Measurements from ENCODE around the gene HOXA3.
A peak's percentile ranks its signal among the peaks of the same experiment; 100 is the strongest.

Gene HOXA3

DNA sequence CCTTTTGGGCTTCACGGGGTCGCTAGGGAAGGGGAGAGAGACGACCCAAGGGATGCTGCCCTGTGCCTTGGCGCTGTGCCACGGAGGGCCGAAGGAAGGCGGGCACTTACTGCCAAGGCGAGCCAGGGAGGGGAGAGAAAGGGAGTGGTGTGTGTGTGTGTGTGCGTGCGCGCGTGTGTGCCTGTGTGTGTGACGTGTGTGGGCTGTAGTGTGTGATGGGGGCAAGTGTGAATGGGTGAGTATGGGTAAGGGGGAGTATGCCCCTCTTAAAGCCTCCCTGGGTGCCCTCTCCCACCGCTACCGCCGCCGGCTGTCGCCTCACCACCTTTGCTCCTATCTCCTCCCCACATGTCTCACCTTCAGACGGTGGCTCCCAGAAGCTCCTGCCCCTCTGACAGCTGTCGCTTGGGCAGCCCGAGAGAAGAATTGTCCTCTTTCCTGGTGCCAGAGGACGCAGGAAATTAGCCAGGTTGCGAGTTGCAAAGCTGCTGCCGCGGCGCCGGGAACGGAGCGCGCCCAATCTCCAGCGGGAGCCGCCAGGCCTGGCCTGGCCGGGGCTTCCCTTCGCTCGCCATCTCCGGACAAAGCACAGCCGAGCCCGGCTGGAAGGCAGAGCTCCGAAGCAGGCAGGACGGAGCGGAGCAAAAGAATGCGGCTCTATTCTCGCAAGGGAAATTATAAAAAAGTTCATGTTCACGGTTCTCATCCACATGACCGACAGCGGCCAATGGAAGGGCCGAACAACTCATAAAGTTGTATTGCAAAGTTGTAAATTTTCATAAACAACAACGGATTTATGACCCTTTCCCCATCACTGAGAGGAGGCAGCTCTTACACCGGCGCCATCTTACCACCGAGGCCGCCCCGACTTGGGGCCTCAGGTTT, at the start of gene HOXA3:
HOXA3 (minus strand) TSS at position 653 of the 885 bp plus-strand sequence. CDS start 41,943 bp downstream, outside the sequence.
- no peak for DNase-seq

GRCh38 chr7:27201580-27202017, 49.2 kb upstream of the HOXA3 start:
- DNase-seq, result no peak

- peak; percentile 29 for DNase-seq
Observed at GRCh38 chr7:27200761-27201579, 48.6 kb upstream of the HOXA3 start.

GRCh38 chr7:27199849-27200760, 47.7 kb upstream of the HOXA3 start, which contains the start of gene HOXA13:
TSS of gene HOXA13 (minus strand) at chr7:27200091. CDS start at chr7:27200077, 14 bp downstream.
- no peak for DNase-seq

DNA sequence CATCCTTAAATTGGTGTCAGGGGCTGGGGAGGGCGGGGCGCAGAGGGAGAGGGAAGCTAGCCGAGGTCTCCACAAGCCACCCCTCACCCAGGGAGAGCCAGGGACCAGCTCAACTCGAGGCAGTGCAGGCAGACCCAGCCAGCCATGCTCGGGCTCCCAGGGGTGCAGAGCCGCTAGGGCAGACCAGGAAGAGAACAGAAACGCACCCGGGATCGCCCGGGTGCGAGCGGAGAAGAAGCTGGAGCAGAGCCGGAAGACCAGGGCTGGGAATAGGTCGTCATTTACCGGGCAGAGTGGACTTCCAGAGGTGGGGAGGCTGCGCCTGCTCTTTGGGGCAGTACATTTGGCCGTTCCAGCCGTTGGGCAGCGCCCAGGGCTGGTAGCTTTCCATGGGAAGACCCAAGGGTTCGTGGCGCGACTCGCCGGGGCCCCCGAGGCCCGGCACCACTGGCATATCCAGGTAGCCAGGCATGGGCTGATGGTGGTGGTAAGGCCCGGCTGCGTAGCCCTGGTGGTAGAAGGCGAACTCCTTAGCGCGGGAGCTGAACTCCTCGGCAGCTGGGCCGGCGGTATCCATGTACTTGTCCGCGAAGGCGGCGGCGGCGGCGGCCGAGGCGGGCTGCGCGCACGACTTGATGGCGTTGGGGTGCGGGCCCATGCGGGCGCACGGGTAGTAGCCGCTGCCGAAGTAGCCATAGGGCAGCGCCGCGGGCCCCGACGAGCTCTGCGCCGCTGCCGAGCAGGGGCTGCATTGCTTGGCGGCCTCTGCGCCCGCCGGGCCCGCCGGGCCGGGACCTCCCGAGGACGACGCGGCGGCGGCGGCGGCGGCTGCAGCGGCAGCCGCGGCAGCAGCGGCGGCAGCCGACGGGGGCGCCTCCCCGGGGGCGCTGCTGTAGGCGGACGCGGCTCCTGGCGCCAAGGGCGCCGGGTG, 46.8 kb upstream of the HOXA3 start:
- no peak for DNase-seq

DNA sequence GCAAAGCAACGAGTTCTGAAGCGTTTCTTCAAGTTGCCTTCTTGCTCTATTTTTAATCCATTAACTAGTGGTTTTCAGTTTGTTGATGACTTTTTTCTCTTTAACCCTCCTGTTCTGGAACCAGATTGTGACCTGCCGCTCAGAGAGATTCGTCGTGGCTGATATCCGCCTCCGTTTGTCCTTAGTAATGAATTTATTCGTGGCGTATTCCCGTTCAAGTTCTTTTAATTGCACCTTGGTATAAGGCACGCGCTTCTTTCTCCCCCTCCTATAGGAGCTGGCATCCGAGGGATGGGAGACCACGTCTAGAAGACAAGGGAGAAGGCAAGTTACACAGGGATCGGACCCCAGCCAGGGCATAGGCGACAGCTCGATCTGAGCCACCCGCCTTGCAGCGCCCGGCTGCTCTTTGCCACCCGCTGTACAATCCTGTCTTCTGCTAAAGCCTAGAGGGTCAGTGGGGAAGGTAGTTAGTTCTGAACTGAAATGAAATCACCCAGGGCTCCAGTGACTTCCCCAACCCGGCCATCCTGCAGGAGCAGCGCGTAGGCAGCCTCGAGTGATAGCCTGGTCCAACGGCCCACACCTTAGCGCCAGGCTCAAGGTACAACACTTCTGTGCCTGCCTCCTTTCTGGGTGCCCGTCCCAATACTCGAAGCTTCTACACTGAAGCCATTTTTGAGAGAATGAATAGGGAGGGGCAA, 45.9 kb upstream of the HOXA3 start:
- DNase-seq, result no peak

DNA sequence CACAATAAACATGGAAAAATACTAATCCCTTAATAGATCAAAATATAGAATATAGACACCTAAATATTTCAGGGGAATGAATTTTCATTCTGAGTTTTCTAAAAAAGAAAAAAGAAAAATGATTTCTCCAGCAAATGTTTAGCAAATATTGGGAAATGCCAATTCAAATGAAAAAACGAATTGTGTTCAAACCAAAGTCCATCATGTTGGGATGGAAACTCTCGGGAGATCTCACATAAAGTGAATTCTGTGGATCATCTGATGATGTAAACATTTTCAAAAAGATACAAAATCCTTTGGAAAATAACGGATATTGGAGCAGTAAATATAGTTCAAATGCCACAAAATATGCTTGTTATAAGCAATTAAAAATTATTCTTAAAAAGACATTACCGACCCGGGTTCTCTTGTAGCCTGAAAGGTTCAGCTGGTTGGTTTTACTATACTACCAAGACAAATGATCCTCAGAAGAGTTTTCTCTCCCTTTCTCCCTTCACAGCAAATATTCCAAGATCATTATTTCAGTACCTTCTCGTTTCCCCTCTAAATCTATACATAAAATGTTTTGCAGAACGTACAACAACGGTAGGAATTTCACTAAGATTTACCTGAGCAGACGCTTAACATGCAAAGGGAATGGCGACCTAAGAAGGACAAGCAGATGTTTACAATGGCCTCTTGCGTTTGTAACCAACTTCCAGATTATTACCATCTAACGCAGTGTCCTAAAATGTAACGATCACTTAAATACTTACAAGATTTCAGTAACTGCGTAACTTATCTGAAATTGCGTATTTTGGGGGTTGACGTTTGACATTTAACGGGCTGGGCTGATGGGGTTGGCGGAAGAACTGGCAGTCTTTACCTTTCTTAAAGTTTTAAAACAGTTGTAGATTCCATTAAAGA, 45.0 kb upstream of the HOXA3 start:
- no peak for DNase-seq

DNA sequence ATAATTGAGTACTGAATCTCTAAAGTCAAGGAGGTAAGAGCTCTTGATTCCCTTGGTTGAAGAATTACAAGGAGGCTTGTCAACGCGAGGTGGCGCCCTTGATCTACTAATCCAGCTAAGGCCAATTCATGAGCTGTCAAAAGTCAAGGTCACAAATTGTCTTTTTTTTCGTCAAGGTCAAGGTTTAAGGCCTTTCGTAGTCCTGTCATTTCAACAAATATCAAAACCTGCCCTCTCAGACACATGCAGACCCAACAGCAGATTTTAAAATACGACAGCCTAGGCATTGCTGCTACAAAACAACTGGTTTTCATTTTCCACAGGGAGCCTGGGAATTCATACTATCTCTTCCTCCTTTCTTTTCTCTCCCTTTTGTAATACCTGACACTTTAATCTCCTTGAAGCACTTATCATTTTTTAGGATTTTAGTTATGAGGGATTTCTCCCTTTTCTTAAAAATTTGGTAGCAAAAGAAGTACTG, 43.9 kb upstream of the HOXA3 start:
- peak; percentile 29 for DNase-seq

DNA sequence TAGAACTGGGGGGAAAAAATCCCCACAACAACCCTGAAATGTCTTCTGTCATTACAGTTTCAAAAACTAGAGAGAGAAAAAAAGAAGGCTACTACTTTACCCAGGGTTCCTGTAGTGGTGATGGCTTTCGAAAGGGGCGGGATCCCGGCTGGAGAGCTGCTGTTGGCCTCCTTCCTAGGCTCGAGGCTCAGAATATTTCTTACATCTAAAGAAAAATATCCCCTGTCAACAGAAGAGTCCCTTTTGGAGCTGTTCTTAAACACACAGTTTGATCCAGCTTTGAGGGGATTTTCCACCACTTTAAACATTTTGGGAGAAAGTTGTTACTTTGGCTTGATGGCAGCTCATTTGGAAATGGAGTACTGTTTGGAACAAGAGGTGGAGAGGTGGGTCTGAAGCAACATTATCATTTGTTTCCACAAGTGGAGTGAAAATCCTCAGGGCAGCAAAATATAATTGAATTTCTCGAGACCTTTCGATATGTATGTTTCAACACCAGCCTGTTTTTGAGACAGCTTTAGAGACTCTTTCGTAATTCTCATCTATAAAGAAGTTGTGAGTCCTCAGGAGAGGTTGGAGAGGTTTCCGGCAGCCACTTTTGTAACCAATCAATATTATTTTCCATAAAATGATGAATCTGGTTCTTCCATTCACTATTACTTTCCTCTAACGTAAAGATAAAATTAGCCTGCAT, 42.5 kb upstream of the HOXA3 start:
- no peak for DNase-seq

- no peak for DNase-seq
Observed at GRCh38 chr7:27194002-27194352, 41.6 kb upstream of the HOXA3 start.

DNA sequence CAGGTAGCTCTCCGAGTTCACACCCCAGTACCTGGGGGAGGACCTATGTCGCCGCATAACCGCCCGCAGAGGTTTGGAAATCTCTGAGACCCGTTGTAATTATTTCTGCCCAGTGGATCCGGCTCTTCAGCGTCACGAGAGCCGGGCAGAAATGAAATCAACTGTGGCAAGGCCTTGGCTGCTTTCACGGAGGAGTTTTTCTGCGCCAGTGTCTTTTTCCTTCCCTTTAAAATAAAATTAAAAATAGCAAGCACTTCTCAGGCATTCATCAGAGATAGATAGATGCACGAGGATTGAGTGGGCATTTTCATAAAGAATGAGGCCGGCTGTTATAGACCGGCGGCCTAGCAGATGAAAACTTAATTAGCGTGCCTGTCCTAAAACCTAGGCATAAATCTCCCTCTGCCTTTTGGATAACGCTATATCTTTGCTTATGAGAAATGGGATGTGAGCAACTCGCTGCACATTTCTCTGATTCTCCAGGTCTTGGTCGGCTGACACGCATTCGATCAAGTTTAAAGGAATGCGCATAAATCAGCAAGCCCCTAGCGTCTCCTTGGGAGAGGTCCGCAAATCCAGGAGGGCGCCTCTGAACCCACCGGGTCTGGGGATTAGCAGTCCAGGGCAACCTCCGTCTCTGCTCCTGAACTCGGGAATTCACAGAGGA, 41.1 kb upstream of the HOXA3 start:
- no peak for DNase-seq

DNA sequence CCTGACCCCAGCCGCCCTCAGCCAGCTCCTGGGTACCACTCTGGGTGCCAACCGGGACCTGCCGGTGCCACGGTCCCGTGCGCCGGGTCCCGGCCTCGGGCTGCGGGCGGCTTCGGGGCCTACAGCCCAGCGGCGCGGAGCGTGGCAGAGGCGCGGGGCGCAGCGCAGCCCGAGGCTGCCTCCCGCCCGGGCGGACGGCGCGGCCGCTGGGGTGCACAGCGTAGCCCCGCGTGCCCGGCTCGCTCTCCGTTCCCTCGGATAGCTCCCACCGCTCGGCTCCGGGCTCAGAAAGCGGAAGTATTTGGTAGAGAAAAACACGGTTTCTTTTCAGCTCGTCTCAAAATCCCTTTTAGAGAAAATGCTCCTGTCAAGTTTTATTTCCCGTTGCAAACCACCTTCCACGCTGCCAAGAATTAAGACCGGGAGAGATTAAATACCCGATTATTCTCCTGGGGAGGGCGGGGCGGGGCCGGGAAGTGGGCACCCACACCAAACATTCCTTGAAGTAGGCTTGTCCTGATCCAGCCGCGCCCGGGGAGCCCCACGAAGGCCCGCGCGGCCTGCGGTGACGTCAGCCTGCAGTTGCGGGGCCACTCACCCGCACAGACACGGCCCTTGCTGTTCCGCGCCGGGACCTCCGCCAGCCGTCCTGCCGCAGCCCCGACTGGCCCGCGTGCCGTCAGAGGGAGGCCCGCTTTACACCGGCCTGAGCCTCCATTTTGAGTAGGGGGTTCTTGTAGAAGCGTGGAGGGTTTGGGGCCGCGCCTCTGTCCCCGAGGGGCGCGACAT, 40.4 kb upstream of the HOXA3 start:
- DNase-seq, result no peak

DNA sequence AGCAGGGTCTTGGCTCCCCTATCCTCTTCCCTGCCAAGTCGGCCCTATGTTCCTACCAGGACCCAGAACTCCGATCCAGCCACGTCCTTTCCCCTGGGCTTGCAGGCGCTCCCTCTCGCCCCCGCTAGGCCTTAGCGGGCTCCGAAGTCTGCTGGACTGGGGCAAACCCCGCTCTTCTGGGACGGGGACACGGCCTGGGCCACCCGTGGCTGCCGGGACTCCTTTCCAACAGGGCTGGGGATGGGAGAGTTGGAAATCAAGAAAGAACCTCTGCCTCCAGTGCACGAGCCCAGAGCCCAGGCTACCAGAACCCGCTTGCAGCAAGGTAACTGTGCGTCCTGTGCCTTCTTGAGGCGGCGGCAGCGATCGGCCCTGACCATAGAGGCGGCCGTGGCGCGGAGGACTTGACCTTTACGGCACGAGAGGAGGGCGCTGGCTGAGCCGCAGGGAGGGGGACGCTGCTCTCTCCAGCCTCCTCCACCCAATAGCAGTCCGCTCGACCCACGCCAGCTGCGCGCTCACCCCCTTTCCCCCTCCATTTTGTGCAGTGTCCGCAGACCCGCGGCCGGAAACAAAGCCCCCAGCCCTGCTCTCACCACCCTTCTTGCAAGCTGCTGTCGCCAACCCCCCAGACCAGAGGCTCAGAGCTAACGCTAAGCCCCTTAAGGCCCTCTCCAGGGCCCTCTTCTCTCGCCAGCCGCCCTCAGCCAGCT, 39.6 kb upstream of the HOXA3 start:
- no peak for DNase-seq

GRCh38 chr7:27191161-27191731, 38.9 kb upstream of the HOXA3 start:
- DNase-seq, result no peak

- peak; percentile 75 for DNase-seq
Observed at GRCh38 chr7:27189997-27190748, 37.8 kb upstream of the HOXA3 start.

Measured in NCI-H524 treated with DMSO at 0.1 percent for 48 hours (cell line).